ENCODE measurements around the gene SH3PXD2A. TPM values are rescaled to one million over a fixed set of nuclear protein-coding genes. Genes with fewer than 3 reads are reported as not detected.
"Not testable (repeated sequence)": the region's sequence is repeated elsewhere in the genome, so short reads cannot be mapped to it uniquely, and the experiment has no call there.

The SH3PXD2A gene
- polyA plus RNA-seq, 3 donors, result 26.6 to 29.4 (median 29.3) TPM

- DNase-seq, result no peak
Observed at GRCh38 chr10:103666087-103666761, 189.2 kb downstream of the SH3PXD2A start.

- no peak for DNase-seq
Observed at GRCh38 chr10:103665162-103665889, 190.1 kb downstream of the SH3PXD2A start.

GRCh38 chr10:103663802-103664201 lies 191.6 kb downstream of the SH3PXD2A start:
- DNase-seq, result no peak

- no peak for DNase-seq
Observed at GRCh38 chr10:103663236-103663635, 192.1 kb downstream of the SH3PXD2A start.

GRCh38 chr10:103662704-103663103 lies 192.7 kb downstream of the SH3PXD2A start:
- DNase-seq, result not testable (repeated sequence)

- DNase-seq, result peak; percentile 91
Observed at GRCh38 chr10:103661198-103661950, 194.0 kb downstream of the SH3PXD2A start.

- no peak for DNase-seq
Observed at GRCh38 chr10:103660364-103661197, 194.8 kb downstream of the SH3PXD2A start.

- peak; percentile 89 for DNase-seq
Observed at GRCh38 chr10:103659674-103660363, 195.6 kb downstream of the SH3PXD2A start.

GRCh38 chr10:103658049-103658577 lies 197.3 kb downstream of the SH3PXD2A start:
- DNase-seq, result no peak

- no peak for DNase-seq
Observed at GRCh38 chr10:103657061-103657591, 198.2 kb downstream of the SH3PXD2A start.

- no peak for DNase-seq
Observed at GRCh38 chr10:103654925-103655324, 200.5 kb downstream of the SH3PXD2A start.

- no peak for DNase-seq
Observed at GRCh38 chr10:103653581-103654037, 201.8 kb downstream of the SH3PXD2A start.

GRCh38 chr10:103652599-103653281 lies 202.6 kb downstream of the SH3PXD2A start:
- no peak for DNase-seq

GRCh38 chr10:103651783-103652476 lies 203.4 kb downstream of the SH3PXD2A start:
- DNase-seq, result no peak

GRCh38 chr10:103651333-103651732 lies 204.0 kb downstream of the SH3PXD2A start:
- DNase-seq, result no peak

- no peak for DNase-seq
Observed at GRCh38 chr10:103649654-103650423, 205.5 kb downstream of the SH3PXD2A start.

GRCh38 chr10:103648636-103649532 lies 206.5 kb downstream of the SH3PXD2A start:
- DNase-seq, result no peak
